Osteoblast (primary cell): ENCODE data around the gene TARS2. TPM values are rescaled to one million over a fixed set of nuclear protein-coding genes. Genes with fewer than 3 reads are reported as not detected.

ENCODE experiments used
- DNase-seq: peaks from one replicate; pipeline ENCODE4 v3.0.0; 2011; ENCODE audit warnings: low spot score, mixed read lengths; ENCODE audit not compliant: insufficient read length; ENCODE audit errors: missing footprints
- H2AFZ ChIP-seq: 2 replicates; pipeline ENCODE4 v1.6.0; 2011; ENCODE audit warnings: mild to moderate bottlenecking, low read length
- H3K27ac ChIP-seq: 2 replicates; pipeline ENCODE4 v1.5.1; 2011; ENCODE audit warnings: mild to moderate bottlenecking, low read depth, low read length, moderate library complexity
- H3K27me3 ChIP-seq: 2 replicates; pipeline ENCODE4 v1.6.0; 2012; ENCODE audit warnings: mild to moderate bottlenecking, control low read depth, inconsistent platforms, low read length, moderate library complexity; ENCODE audit not compliant: insufficient read depth
- H3K36me3 ChIP-seq: 2 replicates; pipeline ENCODE4 v1.5.1; 2011; ENCODE audit warnings: mild to moderate bottlenecking, low read length, control low read depth, moderate library complexity; ENCODE audit not compliant: insufficient read depth
- H3K4me1 ChIP-seq: 2 replicates; pipeline ENCODE4 v1.5.1; 2011; ENCODE audit warnings: mild to moderate bottlenecking, low read length, control low read depth, moderate library complexity; ENCODE audit not compliant: insufficient read depth
- H3K4me2 ChIP-seq: 2 replicates; pipeline ENCODE4 v1.6.0; 2011; ENCODE audit warnings: mild to moderate bottlenecking, low read length; ENCODE audit not compliant: insufficient read depth
- H3K4me3 ChIP-seq: fragments of 200-600 bp; sonication (generic); 3 replicates; pipeline ENCODE4 v1.5.1; 2012; ENCODE audit warnings: mild to moderate bottlenecking, low read length, inconsistent platforms; ENCODE audit not compliant: insufficient read depth
- H3K79me2 ChIP-seq: 2 replicates; pipeline ENCODE4 v1.6.0; 2012; ENCODE audit warnings: mild to moderate bottlenecking, low read length, control low read depth, inconsistent platforms; ENCODE audit not compliant: insufficient read depth
- H3K9me3 ChIP-seq: 2 replicates; pipeline ENCODE4 v1.5.1; 2011; ENCODE audit warnings: low read depth, low read length, control low read depth
- H4K20me1 ChIP-seq: 2 replicates; pipeline ENCODE4 v1.6.0; 2012; ENCODE audit warnings: mild to moderate bottlenecking, low read length, control low read depth; ENCODE audit not compliant: insufficient read depth
- CTCF ChIP-seq: IDR thresholded peaks from 2 replicates; pipeline ENCODE4 v1.5.1; 2011; ENCODE audit warnings: mild to moderate bottlenecking, low read depth, low read length, moderate library complexity; ENCODE audit errors: extremely low read depth
- total RNA-seq: library from RNA; depleted of rRNA; stranded (reverse); fragments of >200 nt; gene quantifications from 2 replicates; pipeline ENCODE4 v1.2.3, GENCODE V29; 2012

TARS2 gene
- total RNA-seq, 1 donor: 10.1 TPM

- Histone ChIP-seq H3K4me1 (peaks cover 36% of the 10 kb centered on the region), H2AFZ (no peak overlapping the region)
- DNase-seq: no peak
Observed at GRCh38 chr1:150530491-150531159, 43.4 kb downstream of the TARS2 start.

DNA sequence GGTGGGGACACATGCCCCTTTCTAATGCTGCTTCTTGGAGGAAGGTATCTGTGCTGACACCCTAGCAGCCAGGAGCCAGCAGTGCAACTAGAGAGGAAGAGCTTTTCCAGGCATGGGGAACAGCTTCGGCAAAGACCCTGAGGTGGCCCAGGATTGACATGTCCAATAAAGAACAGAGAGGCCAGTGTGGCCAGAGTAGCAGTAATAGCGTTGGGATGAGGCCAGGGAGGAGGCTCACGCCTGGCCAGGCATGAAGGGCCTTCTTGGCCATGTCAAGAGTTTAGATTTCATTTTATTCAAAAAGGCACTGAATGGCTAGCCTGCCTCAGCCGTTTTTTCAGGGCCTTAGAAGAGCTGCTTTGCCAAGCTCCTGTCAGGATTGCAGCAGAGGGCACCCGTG, 45.6 kb downstream of the TARS2 start:
- Histone ChIP-seq H4K20me1 (no peaks in the 10 kb centered on the region), H3K4me1 (peaks cover 48% of the 10 kb centered on the region), H3K79me2 (no peaks in the 10 kb centered on the region), H3K27ac (peak overlapping the region; percentile 76), H3K4me2 (peak overlapping the region; percentile 51), H2AFZ (peak overlapping the region; percentile 71), H3K4me3 (no peak overlapping the region), H3K27me3 (no peaks in the 10 kb centered on the region), H3K36me3 (no peaks in the 10 kb centered on the region), H3K9me3 (no peaks in the 10 kb centered on the region)
- no peak for DNase-seq
- no peak for TF ChIP-seq CTCF

More at GRCh38 chr1:150530491-150531159, 43.4 kb downstream of the TARS2 start:
- no peaks in the 10 kb centered on the region for H3K27me3 ChIP-seq
- H3K4me2 ChIP-seq: no peak overlapping the region
- no peak overlapping the region for H3K4me3 ChIP-seq
- no peaks in the 10 kb centered on the region for H4K20me1 ChIP-seq
- no peak for TF ChIP-seq CTCF
- H3K36me3 ChIP-seq: no peaks in the 10 kb centered on the region
- no peaks in the 10 kb centered on the region for H3K79me2 ChIP-seq
- H3K9me3 ChIP-seq: no peaks in the 10 kb centered on the region
- H3K27ac ChIP-seq: no peak overlapping the region

DNA sequence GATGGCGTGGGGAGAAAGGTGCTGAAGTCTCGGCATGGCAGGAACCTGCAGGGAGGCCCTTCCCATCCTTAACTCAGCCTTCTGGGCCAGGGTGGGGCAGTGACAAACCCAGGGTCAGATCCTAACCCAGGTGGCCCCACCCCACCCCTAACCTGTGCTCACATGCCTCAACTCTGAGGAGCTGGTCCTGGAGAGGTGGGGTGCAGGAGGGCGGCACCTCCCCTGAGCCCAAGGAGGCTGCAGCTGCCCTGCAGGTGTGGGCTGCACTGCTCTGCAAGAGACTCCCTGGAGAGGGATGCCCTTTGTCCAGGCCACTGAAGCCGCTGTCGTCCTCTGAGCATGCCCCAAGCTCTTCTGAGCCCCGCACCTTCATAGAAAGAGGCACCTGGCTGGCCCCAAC, 46.8 kb downstream of the TARS2 start:
- Histone ChIP-seq H3K4me3 (no peak overlapping the region), H3K27ac (no peak overlapping the region), H4K20me1 (no peaks in the 10 kb centered on the region), H2AFZ (no peak overlapping the region), H3K36me3 (no peaks in the 10 kb centered on the region), H3K4me1 (peaks cover 46% of the 10 kb centered on the region), H3K79me2 (no peaks in the 10 kb centered on the region), H3K27me3 (no peaks in the 10 kb centered on the region), H3K9me3 (no peaks in the 10 kb centered on the region), H3K4me2 (no peak overlapping the region)
- TF ChIP-seq CTCF: no peak
- peak; percentile 22 for DNase-seq

- Histone ChIP-seq H3K27me3 (no peaks in the 10 kb centered on the region), H3K27ac (peak overlapping the region; percentile 45), H3K4me2 (peak overlapping the region; percentile 39), H4K20me1 (no peaks in the 10 kb centered on the region), H3K9me3 (no peaks in the 10 kb centered on the region), H3K4me1 (peaks cover 42% of the 10 kb centered on the region), H3K4me3 (no peak overlapping the region), H2AFZ (peak overlapping the region; percentile 5), H3K36me3 (no peaks in the 10 kb centered on the region), H3K79me2 (no peaks in the 10 kb centered on the region)
- no peak for TF ChIP-seq CTCF
- peak; percentile 84 for DNase-seq
Observed at GRCh38 chr1:150535511-150536287, 48.5 kb downstream of the TARS2 start.
